Kidney epithelial cell (primary cell): ENCODE measurements around the gene ZNF23. TPM values are rescaled to one million over a fixed set of nuclear protein-coding genes. Genes with fewer than 3 reads are reported as not detected.

Source experiments
- DNase-seq: peaks from one replicate; pipeline ENCODE4 v3.0.0-alpha.2; 2010; ENCODE audit warnings: low read depth
- H3K27me3 ChIP-seq: 2 replicates; pipeline ENCODE4 v1.6.0; 2011; ENCODE audit warnings: low read length; ENCODE audit not compliant: control insufficient read depth, insufficient read depth
- H3K36me3 ChIP-seq: 2 replicates; pipeline ENCODE4 v1.5.1; 2011; ENCODE audit warnings: low read length; ENCODE audit not compliant: control insufficient read depth, insufficient read depth
- H3K4me3 ChIP-seq: 2 replicates; pipeline ENCODE4 v1.5.1; 2011; ENCODE audit warnings: low read depth, mild to moderate bottlenecking, control low read depth, low read length
- CTCF ChIP-seq: IDR thresholded peaks from 2 replicates; pipeline ENCODE4 v1.5.1; 2011; ENCODE audit warnings: mild to moderate bottlenecking, moderate library complexity, low read length, control low read depth, inconsistent platforms; ENCODE audit not compliant: insufficient read depth, poor library complexity, severe bottlenecking
- total RNA-seq: library from RNA; depleted of rRNA; stranded (reverse); fragments of >200 nt; gene quantifications from 2 replicates; pipeline ENCODE4 v1.2.3, GENCODE V29; 2015

The ZNF23 gene
- total RNA-seq, 1 donor from 2014 or later: 8.0 TPM

- H3K4me3 ChIP-seq: no peak overlapping the region
- no peak for DNase-seq
- H3K36me3 ChIP-seq: no peaks in the 10 kb centered on the region
- TF ChIP-seq CTCF: no peak
- no peaks in the 10 kb centered on the region for H3K27me3 ChIP-seq
These were observed 22.5 kb downstream of the ZNF23 start for GRCh38 chr16:71439523-71439922.

GRCh38 chr16:71436473-71436872 lies 25.6 kb downstream of the ZNF23 start:
- no peak for DNase-seq
- Histone ChIP-seq H3K36me3 (no peaks in the 10 kb centered on the region), H3K4me3 (no peak overlapping the region), H3K27me3 (no peaks in the 10 kb centered on the region)
- no peak for TF ChIP-seq CTCF

GRCh38 chr16:71432906-71433305 lies 29.1 kb downstream of the ZNF23 start:
- TF ChIP-seq CTCF: no peak
- Histone ChIP-seq H3K27me3 (no peaks in the 10 kb centered on the region), H3K4me3 (no peak overlapping the region), H3K36me3 (no peaks in the 10 kb centered on the region)
- DNase-seq: no peak

GRCh38 chr16:71431991-71432390 lies 30.1 kb downstream of the ZNF23 start:
- no peak for TF ChIP-seq CTCF
- H3K27me3 ChIP-seq: no peaks in the 10 kb centered on the region
- no peaks in the 10 kb centered on the region for H3K36me3 ChIP-seq
- H3K4me3 ChIP-seq: no peak overlapping the region
- no peak for DNase-seq

GRCh38 chr16:71431176-71431575 lies 30.9 kb downstream of the ZNF23 start:
- no peak overlapping the region for H3K4me3 ChIP-seq
- H3K36me3 ChIP-seq: no peaks in the 10 kb centered on the region
- peaks cover under 1% of the 10 kb centered on the region for H3K27me3 ChIP-seq
- no peak for DNase-seq
- no peak for TF ChIP-seq CTCF

- Histone ChIP-seq H3K4me3 (no peak overlapping the region), H3K27me3 (peaks cover 5% of the 10 kb centered on the region), H3K36me3 (no peaks in the 10 kb centered on the region)
- DNase-seq: no peak
- TF ChIP-seq CTCF: no peak
These were observed 31.3 kb downstream of the ZNF23 start for GRCh38 chr16:71430744-71431143.
